ENCODE data around the gene ANKRD42. TPM values are rescaled to one million over a fixed set of nuclear protein-coding genes. Genes with fewer than 3 reads are reported as not detected.

The ANKRD42 gene
- total and polyA plus RNA-seq, 4 experiments from 2014 or later: 3.9 to 12.4 (median 6.6) TPM

DNA sequence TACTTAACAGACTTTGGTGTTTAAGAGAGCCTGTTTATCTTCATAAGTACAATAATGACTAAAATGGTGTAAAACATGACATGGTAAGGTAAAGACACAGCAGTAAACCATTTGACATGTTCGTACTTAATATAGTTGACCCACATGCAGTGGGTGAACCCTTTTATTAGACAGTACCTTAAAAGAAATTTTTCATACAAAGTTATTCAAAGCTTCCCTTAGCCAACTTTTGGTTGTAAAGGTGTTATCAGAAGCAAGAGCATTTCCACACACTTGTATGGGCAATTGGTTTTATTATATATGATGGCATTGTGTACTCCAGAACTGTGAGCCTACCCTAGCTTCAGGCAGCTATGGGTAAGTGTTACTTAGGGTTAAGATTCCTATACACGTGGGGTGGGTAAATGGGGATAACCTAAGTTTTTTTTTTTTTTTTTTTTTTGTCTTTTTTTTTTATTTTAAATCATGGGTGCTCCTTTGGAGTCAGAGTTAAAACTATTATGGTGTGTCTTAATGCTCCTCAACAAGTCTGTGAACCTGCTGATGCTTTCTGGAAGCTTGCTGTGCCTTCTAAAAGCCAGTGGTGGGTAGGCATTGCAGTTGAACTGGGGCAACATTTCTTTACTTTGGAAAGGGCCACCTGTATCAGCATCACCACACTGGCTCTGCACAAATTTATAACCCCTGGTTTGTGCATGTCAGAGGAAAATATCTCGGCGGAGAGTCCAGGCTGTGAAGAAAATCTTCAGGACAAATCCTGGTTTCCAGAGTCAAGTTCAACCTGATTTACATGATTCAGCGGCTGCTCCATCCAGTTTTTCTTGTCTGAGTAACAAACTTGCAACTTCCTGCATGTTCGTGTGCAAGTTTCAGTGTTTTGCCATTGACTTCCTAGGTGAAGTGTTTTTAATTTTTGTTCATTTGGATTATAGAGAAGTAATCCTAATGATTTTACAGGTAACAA is 33.3 kb upstream of the ANKRD42 start:
- CTCF ChIA-PET (ENCODE audit: partially characterized antibody): interaction anchor here (0.7 to 2.9 kb wide), 4 partner anchors 14 to 293 kb away, joined by 3 to 11 read pairs (median 4); no protein-coding TSS in a partner anchor
- POLR2A ChIA-PET (ENCODE audit: partially characterized antibody): interaction anchor here (0.6 to 7.1 kb wide), 17 partner anchors 8 to 259 kb away, joined by 3 to 188 read pairs (median 12); partner anchors contain the start of genes ANKRD42, DDIAS, PRCP and RAB30
- Histone ChIP-seq H3K36me3 (ENCODE audit: insufficient read depth, low read length) (peaks cover 19% of the 10 kb centered on the region), H3K27ac (ENCODE audit: low read depth, low read length) (peak overlapping the region; percentile 98), H3K4me1 (ENCODE audit: insufficient read depth, low read length) (peaks cover 57% of the 10 kb centered on the region), H3K4me3 (ENCODE audit: low read length in 2 of 2) (peak overlapping the region; percentile 42 to 100), H3K27me3 (ENCODE audit: insufficient read depth, low read length) (no peaks in the 10 kb centered on the region), H3K9me3 (ENCODE audit: control insufficient read depth in 1 of 2, low read length in 2 of 2) (no peaks in the 10 kb centered on the region)
- DNase-seq: peak in 3 of 5 donors; percentile 15 to 24 (median 16)
- Mint-ChIP-seq H3K36me3 (peaks cover 25 to 65% of the 10 kb centered on the region in 2 donors), H3K27ac (peak overlapping the region; percentile 79 to 100 (median 99)), H3K4me1 (peaks cover 36 to 80% (median 53%) of the 10 kb centered on the region in 4 donors), H3K9me3 (peaks cover 0 to 3% (median 0%) of the 10 kb centered on the region in 8 donors), H3K4me3 (peak overlapping the region; percentile 99 to 100 (median 100)), H3K27me3 (no peaks in the 10 kb centered on the region)
- intact Hi-C loops (cut with micrococcal nuclease): loop anchor here (1.0 to 2.0 kb wide), 2 partner anchors 13 to 90 kb away; no protein-coding TSS in a partner anchor

- H3K27ac ChIP-seq (ENCODE audit: low read depth, low read length): peak overlapping the region; percentile 98
- H3K4me3 ChIP-seq (ENCODE audit: low read length in 2 of 2): peak overlapping the region in 1 of 2 donors; percentile 30
Measured at GRCh38 chr11:83161610-83162199, 31.8 kb upstream of the ANKRD42 start.

GRCh38 chr11:83162377-83162776 is 31.1 kb upstream of the ANKRD42 start:
- H3K27me3 Mint-ChIP-seq: no peaks in the 10 kb centered on the region
- POLR2A ChIA-PET (ENCODE audit: partially characterized antibody): interaction anchor here (0.6 to 1.5 kb wide), 4 partner anchors 9 to 261 kb away, joined by 3 to 6 read pairs (median 4); partner anchors contain the start of gene DDIAS
- DNase-seq: peak in 4 of 5 donors; percentile 36 to 43 (median 37)
- H3K4me1 Mint-ChIP-seq: peaks cover 46 to 77% (median 61%) of the 10 kb centered on the region in 4 donors
- peak overlapping the region; percentile 66 to 100 (median 76) for H3K4me3 Mint-ChIP-seq
- Histone ChIP-seq H3K27me3 (ENCODE audit: insufficient read depth, low read length) (no peaks in the 10 kb centered on the region), H3K27ac (ENCODE audit: low read depth, low read length) (peak overlapping the region; percentile 98), H3K4me1 (ENCODE audit: insufficient read depth, low read length) (peaks cover 64% of the 10 kb centered on the region), H3K4me3 (ENCODE audit: low read length in 2 of 2) (peak overlapping the region in 1 of 2 donors; percentile 30), H3K36me3 (ENCODE audit: insufficient read depth, low read length) (peaks cover 27% of the 10 kb centered on the region), H3K9me3 (ENCODE audit: control insufficient read depth in 1 of 2, low read length in 2 of 2) (no peaks in the 10 kb centered on the region)
- CTCF ChIA-PET (ENCODE audit: partially characterized antibody): no interaction called here
- intact Hi-C loops (cut with micrococcal nuclease): no loop called here
- no peaks in the 10 kb centered on the region for H3K9me3 Mint-ChIP-seq
- peaks cover 41 to 72% of the 10 kb centered on the region in 2 donors for H3K36me3 Mint-ChIP-seq
- H3K27ac Mint-ChIP-seq: peak overlapping the region; percentile 48 to 99 (median 67)

More at GRCh38 chr11:83161610-83162199, 31.8 kb upstream of the ANKRD42 start:
- Mint-ChIP-seq H3K27me3 (no peaks in the 10 kb centered on the region), H3K36me3 (peaks cover 36 to 71% of the 10 kb centered on the region in 2 donors), H3K27ac (peak overlapping the region; percentile 38 to 99 (median 67)), H3K4me1 (peaks cover 45 to 81% (median 57%) of the 10 kb centered on the region in 4 donors), H3K4me3 (peak overlapping the region; percentile 56 to 100 (median 76)), H3K9me3 (peaks cover 0 to 3% (median 0%) of the 10 kb centered on the region in 8 donors)
- H3K4me1 ChIP-seq (ENCODE audit: insufficient read depth, low read length): peaks cover 59% of the 10 kb centered on the region
- intact Hi-C loops (cut with micrococcal nuclease): no loop called here
- CTCF ChIA-PET (ENCODE audit: partially characterized antibody): interaction anchor here (2.9 kb wide), 1 partner anchor 88 kb away, joined by 11 read pairs; no protein-coding TSS in a partner anchor
- no peaks in the 10 kb centered on the region for H3K27me3 ChIP-seq (ENCODE audit: insufficient read depth, low read length)
- peaks cover 26% of the 10 kb centered on the region for H3K36me3 ChIP-seq (ENCODE audit: insufficient read depth, low read length)
- H3K9me3 ChIP-seq (ENCODE audit: control insufficient read depth in 1 of 2, low read length in 2 of 2): no peaks in the 10 kb centered on the region
- POLR2A ChIA-PET (ENCODE audit: partially characterized antibody): interaction anchor here (1.0 to 7.1 kb wide), 8 partner anchors 10 to 261 kb away, joined by 3 to 188 read pairs (median 14); partner anchors contain the start of genes ANKRD42, DDIAS, PRCP and RAB30
- DNase-seq: no peak

DNA sequence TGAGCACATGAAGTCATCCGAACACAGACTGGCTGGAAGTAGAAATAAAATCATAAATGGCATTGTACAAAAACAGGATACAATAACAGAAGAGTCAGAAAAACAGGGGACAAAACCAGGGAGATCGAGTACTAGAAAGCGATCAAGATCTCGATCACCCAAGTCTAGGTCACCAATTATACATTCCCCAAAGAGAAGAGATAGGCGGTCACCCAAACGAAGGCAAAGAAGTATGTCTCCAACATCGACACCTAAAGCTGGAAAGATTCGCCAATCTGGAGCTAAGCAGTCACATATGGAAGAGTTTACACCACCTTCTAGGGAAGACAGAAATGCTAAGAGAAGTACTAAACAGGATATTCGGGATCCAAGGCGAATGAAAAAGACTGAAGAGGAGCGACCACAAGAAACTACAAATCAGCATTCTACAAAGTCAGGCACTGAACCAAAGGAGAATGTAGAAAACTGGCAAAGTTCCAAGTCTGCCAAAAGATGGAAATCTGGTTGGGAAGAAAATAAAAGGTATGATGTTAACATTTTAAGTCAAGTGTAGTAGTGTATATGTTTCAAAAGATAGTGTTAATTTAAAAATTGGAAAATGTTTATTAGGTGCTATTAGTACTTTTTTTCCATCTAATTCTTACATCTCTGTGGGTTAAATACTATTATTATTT is 27.2 kb upstream of the ANKRD42 start:
- Mint-ChIP-seq H3K27me3 (no peaks in the 10 kb centered on the region), H3K9me3 (peaks cover 0 to 3% (median 0%) of the 10 kb centered on the region in 8 donors), H3K27ac (peak overlapping the region in 6 of 7 donors; percentile 5 to 81 (median 44)), H3K4me1 (peaks cover 57 to 92% (median 80%) of the 10 kb centered on the region in 4 donors), H3K36me3 (peaks cover 66 to 76% of the 10 kb centered on the region in 2 donors), H3K4me3 (peak overlapping the region in 4 of 8 donors; percentile 30 to 43 (median 38))
- ChIA-PET POLR2A (ENCODE audit: partially characterized antibody) (interaction anchor here (1.0 to 4.1 kb wide), 3 partner anchors 6 to 10 kb away, joined by 5 to 23 read pairs (median 16); partner anchors contain the start of gene PCF11), CTCF (ENCODE audit: partially characterized antibody) (no interaction called here)
- H3K27me3 ChIP-seq (ENCODE audit: insufficient read depth, low read length): no peaks in the 10 kb centered on the region
- peaks cover 87% of the 10 kb centered on the region for H3K4me1 ChIP-seq (ENCODE audit: insufficient read depth, low read length)
- no peak overlapping the region for H3K27ac ChIP-seq (ENCODE audit: low read depth, low read length)
- H3K4me3 ChIP-seq (ENCODE audit: low read length in 2 of 2): no peak overlapping the region
- intact Hi-C loops (cut with micrococcal nuclease): no loop called here
- no peaks in the 10 kb centered on the region for H3K9me3 ChIP-seq (ENCODE audit: control insufficient read depth in 1 of 2, low read length in 2 of 2)
- H3K36me3 ChIP-seq (ENCODE audit: insufficient read depth, low read length): peaks cover 52% of the 10 kb centered on the region
- DNase-seq: no peak

GRCh38 chr11:83168756-83169155 is 24.8 kb upstream of the ANKRD42 start:
- Histone ChIP-seq H3K27me3 (ENCODE audit: insufficient read depth, low read length) (no peaks in the 10 kb centered on the region), H3K4me1 (ENCODE audit: insufficient read depth, low read length) (peaks cover 87% of the 10 kb centered on the region), H3K27ac (ENCODE audit: low read depth, low read length) (no peak overlapping the region), H3K36me3 (ENCODE audit: insufficient read depth, low read length) (peaks cover 55% of the 10 kb centered on the region), H3K9me3 (ENCODE audit: control insufficient read depth in 1 of 2, low read length in 2 of 2) (no peaks in the 10 kb centered on the region), H3K4me3 (ENCODE audit: low read length in 2 of 2) (no peak overlapping the region)
- Mint-ChIP-seq H3K9me3 (peaks cover 0 to 3% (median 0%) of the 10 kb centered on the region in 8 donors), H3K27ac (peak overlapping the region in 3 of 7 donors; percentile 41 to 60 (median 41)), H3K4me3 (peak overlapping the region in 4 of 8 donors; percentile 42 to 84 (median 66)), H3K4me1 (peaks cover 51 to 91% (median 77%) of the 10 kb centered on the region in 4 donors), H3K27me3 (no peaks in the 10 kb centered on the region), H3K36me3 (peaks cover 69 to 82% of the 10 kb centered on the region in 2 donors)
- intact Hi-C loops (cut with micrococcal nuclease): no loop called here
- no peak for DNase-seq
- ChIA-PET CTCF (ENCODE audit: partially characterized antibody) (no interaction called here), POLR2A (ENCODE audit: partially characterized antibody) (interaction anchor here (2.6 to 4.1 kb wide), 2 partner anchors 9 to 12 kb away, joined by 16 to 23 read pairs; partner anchors contain the start of gene PCF11)

GRCh38 chr11:83170865-83171264 is 22.6 kb upstream of the ANKRD42 start:
- Histone ChIP-seq H3K36me3 (ENCODE audit: insufficient read depth, low read length) (peaks cover 56% of the 10 kb centered on the region), H3K4me3 (ENCODE audit: low read length in 2 of 2) (peak overlapping the region in 1 of 2 donors; percentile 7), H3K27me3 (ENCODE audit: insufficient read depth, low read length) (no peaks in the 10 kb centered on the region), H3K4me1 (ENCODE audit: insufficient read depth, low read length) (peaks cover 96% of the 10 kb centered on the region), H3K27ac (ENCODE audit: low read depth, low read length) (peak overlapping the region; percentile 22), H3K9me3 (ENCODE audit: control insufficient read depth in 1 of 2, low read length in 2 of 2) (no peaks in the 10 kb centered on the region)
- intact Hi-C loops (cut with micrococcal nuclease): loop anchor here (2.0 kb wide), 1 partner anchor 14 kb away; no protein-coding TSS in a partner anchor
- H3K4me1 Mint-ChIP-seq: peaks cover 52 to 94% (median 79%) of the 10 kb centered on the region in 4 donors
- ChIA-PET CTCF (ENCODE audit: partially characterized antibody) (no interaction called here), POLR2A (ENCODE audit: partially characterized antibody) (interaction anchor here (2.5 kb wide), 1 partner anchor 14 kb away, joined by 32 read pairs; the partner anchor contains the start of gene PCF11)
- H3K36me3 Mint-ChIP-seq: peaks cover 62 to 82% of the 10 kb centered on the region in 2 donors
- H3K27ac Mint-ChIP-seq: peak overlapping the region in 3 of 7 donors; percentile 13 to 68 (median 50)
- DNase-seq: no peak
- H3K27me3 Mint-ChIP-seq: no peaks in the 10 kb centered on the region
- peaks cover 0 to 3% (median 0%) of the 10 kb centered on the region in 8 donors for H3K9me3 Mint-ChIP-seq
- peak overlapping the region; percentile 71 to 85 (median 82) for H3K4me3 Mint-ChIP-seq

All from CD4-positive, alpha-beta memory T cell (primary cell).